DND-41 (cell line): ENCODE data around the gene TERB2.
"Not testable (repeated sequence)": the region's sequence is repeated elsewhere in the genome, so short reads cannot be mapped to it uniquely, and the experiment has no call there.

Source experiments
- CTCF ChIP-seq: IDR thresholded peaks from 2 replicates; pipeline ENCODE4 v1.5.1; 2012; ENCODE audit warnings: borderline replicate concordance, low read length, moderate library complexity, mild to moderate bottlenecking; ENCODE audit not compliant: poor library complexity, severe bottlenecking; ENCODE audit errors: extremely low read depth
- EZH2 ChIP-seq: IDR thresholded peaks from 3 replicates; pipeline ENCODE4 v1.6.1; 2012; ENCODE audit warnings: borderline replicate concordance, low read depth, mild to moderate bottlenecking, moderate library complexity, low read length, inconsistent platforms; ENCODE audit not compliant: severe bottlenecking

DNA sequence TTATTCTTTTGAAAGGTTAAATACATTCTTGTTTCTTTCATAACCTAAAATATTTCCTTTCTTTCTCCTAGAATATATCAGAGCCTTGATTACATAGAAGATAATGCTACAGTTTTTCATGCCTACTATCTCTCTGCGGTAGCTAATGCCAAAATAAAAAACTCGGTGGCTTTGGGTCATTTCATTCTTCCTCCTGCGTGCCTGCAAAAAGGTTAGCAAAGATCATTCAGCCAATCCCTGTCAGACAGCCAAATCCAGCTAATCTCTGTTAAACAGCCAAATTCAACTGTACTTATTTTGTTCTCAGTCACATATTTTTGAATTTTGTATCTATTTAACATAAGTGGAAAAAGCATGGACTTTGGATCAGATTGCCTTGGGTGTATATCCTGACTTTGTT lies 1.8 kb downstream of the TERB2 start:
- not testable (repeated sequence) for TF ChIP-seq EZH2, CTCF
